Measurements from ENCODE around the gene SPRR2A.
A peak's percentile ranks its signal among the peaks of the same experiment; 100 is the strongest.

The SPRR2A gene

DNA sequence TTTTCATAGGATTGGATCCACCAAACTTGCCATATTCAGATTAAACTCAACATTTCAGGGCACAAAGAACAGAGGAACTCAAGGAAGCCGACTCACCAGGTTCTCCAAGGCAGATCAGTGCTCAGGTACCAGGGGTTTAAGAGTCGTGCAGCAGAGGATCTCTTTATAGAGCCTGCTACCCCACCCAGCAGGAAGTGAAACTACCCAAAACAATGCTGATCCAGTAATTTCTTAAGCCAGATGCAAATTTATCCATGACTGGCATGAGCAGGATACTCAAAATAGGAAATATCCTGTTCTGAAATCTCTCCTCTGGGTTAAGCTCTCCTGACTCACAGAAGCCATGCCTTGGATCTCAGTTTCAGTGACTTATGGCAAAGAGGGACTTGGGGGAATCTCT lies at the start of gene SPRR2A:
SPRR2A (minus strand) TSS at position 138 of the 400 bp plus-strand sequence. CDS start 777 bp downstream, outside the sequence.
- TF ChIP-seq, protein P1, sequence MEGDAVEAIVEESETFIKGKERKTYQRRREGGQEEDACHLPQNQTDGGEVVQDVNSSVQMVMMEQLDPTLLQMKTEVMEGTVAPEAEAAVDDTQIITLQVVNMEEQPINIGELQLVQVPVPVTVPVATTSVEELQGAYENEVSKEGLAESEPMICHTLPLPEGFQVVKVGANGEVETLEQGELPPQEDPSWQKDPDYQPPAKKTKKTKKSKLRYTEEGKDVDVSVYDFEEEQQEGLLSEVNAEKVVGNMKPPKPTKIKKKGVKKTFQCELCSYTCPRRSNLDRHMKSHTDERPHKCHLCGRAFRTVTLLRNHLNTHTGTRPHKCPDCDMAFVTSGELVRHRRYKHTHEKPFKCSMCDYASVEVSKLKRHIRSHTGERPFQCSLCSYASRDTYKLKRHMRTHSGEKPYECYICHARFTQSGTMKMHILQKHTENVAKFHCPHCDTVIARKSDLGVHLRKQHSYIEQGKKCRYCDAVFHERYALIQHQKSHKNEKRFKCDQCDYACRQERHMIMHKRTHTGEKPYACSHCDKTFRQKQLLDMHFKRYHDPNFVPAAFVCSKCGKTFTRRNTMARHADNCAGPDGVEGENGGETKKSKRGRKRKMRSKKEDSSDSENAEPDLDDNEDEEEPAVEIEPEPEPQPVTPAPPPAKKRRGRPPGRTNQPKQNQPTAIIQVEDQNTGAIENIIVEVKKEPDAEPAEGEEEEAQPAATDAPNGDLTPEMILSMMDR (IDR thresholded peaks at IDR 0.05; ENCODE audit: low read length, missing control alignments): no peak
- H3K4me3 ChIP-seq (replicated peaks; ENCODE audit: low read depth, low read length): no peak within 1 kb of the TSS
- no peak for DNase-seq (ENCODE audit: low read depth)

DNA sequence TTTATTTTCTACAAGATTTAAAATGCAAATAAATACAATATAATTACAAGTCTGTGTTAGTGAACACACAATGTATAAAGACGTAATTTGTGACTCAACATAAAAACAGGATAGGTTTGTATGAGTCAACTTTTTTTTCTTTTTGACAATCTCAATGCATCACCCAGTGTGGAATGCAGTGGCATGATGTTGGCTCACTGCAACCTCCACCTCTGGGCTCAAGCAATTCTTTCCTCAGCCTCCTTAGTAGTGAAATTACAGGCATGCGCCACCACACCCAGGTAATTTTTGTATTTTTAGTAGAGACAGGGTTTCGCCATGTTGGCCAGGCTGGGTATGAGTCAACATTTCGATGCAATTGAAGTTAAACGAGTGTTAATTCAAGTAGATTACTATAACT lies 42.9 kb upstream of the SPRR2A start:
- DNase-seq (ENCODE audit: low read depth): peak; percentile 40
- H3K4me3 ChIP-seq (replicated peaks; ENCODE audit: low read depth, low read length): no peak overlapping the region
- TF ChIP-seq, protein P1 (IDR thresholded peaks at IDR 0.05; ENCODE audit: low read length, missing control alignments): no peak

DNA sequence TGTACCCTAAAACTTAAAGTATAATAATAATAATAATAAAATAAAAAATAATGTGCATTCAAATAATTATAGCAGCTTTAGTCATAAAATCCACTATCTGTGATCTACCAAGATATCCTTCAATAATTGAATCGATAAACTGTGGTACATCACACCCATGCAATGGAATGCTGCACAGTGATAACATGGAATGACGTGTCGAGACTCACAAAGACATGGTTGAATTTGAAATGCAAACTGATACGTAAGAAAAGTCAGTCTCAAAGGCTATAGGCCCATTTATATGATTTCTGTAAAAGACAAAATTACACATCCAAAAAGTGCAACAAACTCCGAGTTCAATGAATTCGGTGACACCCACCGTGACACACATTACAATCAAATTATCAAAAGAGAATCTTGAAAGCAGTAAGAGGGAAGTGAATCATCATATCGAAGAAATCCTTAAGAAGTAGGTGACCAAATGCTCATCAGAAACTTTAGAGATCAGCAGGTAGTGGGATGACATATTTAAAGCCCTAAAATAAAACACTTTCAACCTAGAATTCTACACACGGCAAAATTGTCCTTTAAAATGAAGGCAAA lies 42.2 kb upstream of the SPRR2A start:
- H3K4me3 ChIP-seq (replicated peaks; ENCODE audit: low read depth, low read length): no peak overlapping the region
- no peak for DNase-seq (ENCODE audit: low read depth)
- TF ChIP-seq, protein P1 (IDR thresholded peaks at IDR 0.05; ENCODE audit: low read length, missing control alignments): no peak

DNA sequence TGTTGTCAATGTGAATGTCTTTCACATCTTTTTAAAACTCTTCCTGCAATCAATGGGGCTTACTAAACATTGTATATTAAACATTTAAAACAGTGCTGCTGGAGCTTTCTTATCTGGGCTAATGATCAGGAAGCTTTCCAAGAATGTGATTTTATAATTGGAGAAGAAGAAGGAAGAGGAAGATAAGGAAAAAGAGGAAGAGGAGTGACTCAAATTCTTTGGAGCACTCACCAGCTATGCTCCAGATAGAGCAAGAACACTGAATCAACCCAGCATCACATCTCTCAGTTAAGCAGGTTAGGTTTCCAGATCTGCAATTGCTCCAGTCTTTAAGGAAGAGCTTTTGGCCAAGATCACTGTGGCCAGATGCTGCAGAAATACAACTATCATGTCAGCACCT lies 38.5 kb upstream of the SPRR2A start:
- no peak overlapping the region for H3K4me3 ChIP-seq (replicated peaks; ENCODE audit: low read depth, low read length)
- DNase-seq (ENCODE audit: low read depth): no peak
- TF ChIP-seq, protein P1 (IDR thresholded peaks at IDR 0.05; ENCODE audit: low read length, missing control alignments): no peak

DNA sequence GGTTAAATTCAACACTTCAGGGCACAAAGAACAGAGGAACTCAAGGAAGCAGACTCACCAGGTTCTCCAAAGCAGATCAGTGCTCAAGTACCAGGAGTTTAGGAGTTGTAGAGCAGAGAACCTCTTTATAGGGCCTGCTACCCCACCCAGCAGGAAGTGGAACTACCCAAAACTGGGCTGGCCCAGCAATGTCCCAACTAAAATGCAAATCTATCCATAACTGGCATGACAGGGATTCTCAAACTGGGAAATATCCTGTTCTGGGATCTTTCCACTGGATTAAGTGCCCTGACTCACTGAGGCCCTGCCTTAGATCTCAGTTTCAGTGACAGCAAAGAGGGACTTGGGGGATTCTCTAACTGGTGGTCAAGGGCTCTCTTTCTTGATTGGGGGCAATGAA lies 37.1 kb upstream of the SPRR2A start, which contains the start of gene SPRR2E:
SPRR2E (minus strand) TSS at position 101 of the 400 bp plus-strand sequence. CDS start 775 bp downstream, outside the sequence.
- no peak within 1 kb of the TSS for H3K4me3 ChIP-seq (replicated peaks; ENCODE audit: low read depth, low read length)
- no peak for DNase-seq (ENCODE audit: low read depth)
- TF ChIP-seq, protein P1 (IDR thresholded peaks at IDR 0.05; ENCODE audit: low read length, missing control alignments): no peak

DNA sequence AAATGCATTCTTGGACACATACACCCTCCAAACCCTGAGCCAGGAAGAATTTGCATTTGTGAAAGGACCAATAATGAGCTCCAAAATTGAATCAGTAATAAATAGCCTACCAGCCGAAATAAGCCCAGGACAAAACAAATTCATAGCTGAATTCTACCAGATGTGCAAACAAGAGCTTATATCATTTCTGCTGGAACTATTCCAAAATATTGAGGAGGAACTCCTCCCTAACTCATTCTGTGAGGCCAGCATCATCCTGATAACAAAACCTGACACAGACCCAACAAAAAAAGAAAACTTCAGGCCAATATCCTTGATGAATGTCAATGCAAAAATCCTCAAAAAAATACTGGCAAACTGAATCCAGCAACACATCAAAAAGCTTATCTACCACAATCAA lies 30.3 kb upstream of the SPRR2A start:
- DNase-seq (ENCODE audit: low read depth): no peak
- TF ChIP-seq, protein P1 (IDR thresholded peaks at IDR 0.05; ENCODE audit: low read length, missing control alignments): no peak
- no peak overlapping the region for H3K4me3 ChIP-seq (replicated peaks; ENCODE audit: low read depth, low read length)

DNA sequence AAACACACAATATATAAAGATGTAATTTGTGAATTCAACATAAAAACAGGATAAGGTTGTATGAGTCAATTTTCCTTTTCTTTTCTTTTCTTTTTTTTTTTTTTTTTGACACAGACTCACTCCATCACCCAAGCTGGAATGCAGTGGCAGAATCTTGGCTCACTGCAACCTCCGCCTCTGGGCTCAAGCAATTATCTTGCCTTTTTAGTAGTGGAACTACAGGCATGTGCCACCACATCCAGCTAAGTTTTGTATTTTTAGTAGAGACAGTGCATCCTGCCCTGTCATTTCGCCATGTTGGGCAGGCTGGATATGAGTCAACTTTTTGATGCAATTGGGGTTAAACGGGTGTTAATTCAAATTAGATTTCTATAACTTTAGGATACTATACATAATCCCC lies 24.4 kb upstream of the SPRR2A start:
- TF ChIP-seq, protein P1 (IDR thresholded peaks at IDR 0.05; ENCODE audit: low read length, missing control alignments): no peak
- no peak for DNase-seq (ENCODE audit: low read depth)
- H3K4me3 ChIP-seq (replicated peaks; ENCODE audit: low read depth, low read length): no peak overlapping the region
